ENCODE measurements around the gene AWAT1.
"Not testable (repeated sequence)": the region's sequence is repeated elsewhere in the genome, so short reads cannot be mapped to it uniquely, and the experiment has no call there.

AWAT1 gene

DNA sequence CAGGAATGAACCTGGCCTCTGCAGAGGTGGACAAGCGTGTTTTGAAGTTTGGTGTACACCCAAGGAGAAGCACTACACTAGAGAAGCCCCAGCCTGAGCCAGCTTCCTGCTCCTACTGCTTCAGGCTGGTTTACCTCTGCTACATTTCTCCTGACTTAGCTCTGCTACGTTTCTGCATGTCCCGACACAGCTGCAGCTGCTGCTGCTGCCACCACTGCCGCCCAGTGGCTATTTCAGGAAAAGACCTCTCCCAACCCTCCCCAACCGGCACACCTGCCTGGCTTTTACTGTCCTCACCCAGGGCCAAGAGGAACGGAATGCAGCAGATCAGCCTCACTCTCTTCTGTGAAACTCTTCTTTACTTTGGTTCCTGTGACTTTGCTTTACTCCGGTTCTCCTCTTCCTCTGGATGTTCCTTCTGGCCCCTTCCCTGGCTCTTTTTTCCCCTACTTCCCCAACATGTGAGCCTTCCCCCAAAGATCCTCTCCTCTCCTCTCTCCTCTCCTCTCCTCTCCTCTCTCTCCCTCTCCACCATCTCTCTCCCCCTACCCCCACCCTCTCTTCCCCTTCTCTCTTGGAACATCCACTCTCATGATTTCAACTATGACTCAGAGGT, 28.6 kb downstream of the AWAT1 start:
- DNase-seq = no peak

DNA sequence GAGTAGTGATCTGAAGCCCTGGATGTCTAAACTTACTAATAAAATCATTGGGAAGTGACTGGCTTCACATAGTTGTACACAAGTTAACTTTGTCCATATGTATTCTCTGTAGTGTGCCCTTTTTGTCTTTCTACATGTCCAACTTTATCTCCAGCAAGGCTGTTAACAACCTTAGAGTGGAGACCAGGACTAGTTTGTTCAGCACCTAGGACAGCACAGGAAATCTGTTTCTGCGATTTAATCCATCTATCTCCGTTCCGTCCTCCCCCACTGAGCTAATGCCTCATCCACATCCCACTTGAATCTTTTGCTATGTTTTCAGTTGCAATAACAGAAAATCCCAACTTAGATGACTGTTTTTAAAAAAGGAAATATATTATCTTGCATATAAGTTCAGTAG, 30.3 kb downstream of the AWAT1 start:
- DNase-seq = no peak

DNA sequence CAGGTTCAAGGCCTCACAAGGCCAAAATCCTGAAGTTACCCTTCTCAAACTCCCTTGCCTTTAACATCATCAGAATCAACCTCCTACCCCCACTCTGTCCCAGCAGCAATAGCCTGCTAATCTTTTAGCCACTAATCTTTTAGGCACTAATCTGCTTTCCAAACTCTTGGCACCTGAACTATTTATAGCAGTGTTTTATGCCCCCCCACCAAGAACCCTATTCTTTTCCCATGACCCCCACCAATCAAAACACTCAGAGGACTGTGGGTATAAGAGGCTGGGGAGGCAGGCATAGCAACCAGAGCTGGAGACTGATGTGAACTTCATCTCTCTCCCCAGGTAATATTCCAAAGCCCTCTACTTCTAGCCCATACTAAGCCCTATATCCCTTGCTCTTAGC, 33.6 kb downstream of the AWAT1 start, which contains the start of gene ARR3:
Gene ARR3 (plus strand): TSS at position 301 of the 400 bp plus-strand sequence. CDS start 1,052 bp downstream, outside the sequence.
- DNase-seq = no peak

- DNase-seq = not testable (repeated sequence)
Observed at GRCh38 chrX:70274029-70274428, 39.6 kb downstream of the AWAT1 start.

- DNase-seq = no peak
Observed at GRCh38 chrX:70279081-70279480, 44.6 kb downstream of the AWAT1 start.

DNA sequence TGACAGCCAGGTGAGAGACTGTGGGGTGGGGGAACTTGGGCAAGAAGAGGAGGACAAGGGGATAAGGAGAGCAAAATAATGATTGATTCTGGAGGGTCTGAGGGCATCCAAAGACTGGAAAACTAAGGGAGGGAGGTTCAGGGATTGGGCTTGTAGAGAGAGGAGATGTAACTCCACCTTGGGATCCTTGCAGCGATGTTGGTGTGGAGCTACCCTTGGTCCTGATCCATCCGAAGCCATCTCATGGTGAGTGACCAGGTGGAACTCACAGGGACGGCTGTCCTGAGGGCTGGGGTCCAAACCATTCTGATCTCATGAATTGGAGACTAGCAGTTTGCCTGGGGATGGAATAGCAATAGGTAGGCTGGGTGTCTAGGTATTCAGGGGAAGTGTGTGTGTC, 46.1 kb downstream of the AWAT1 start:
- no peak for DNase-seq

GRCh38 chrX:70281951-70282350, 47.5 kb downstream of the AWAT1 start, which contains the start of gene RAB41:
TSS of gene RAB41 (plus strand) at chrX:70282172. CDS start at chrX:70282218, 46 bp downstream.
- DNase-seq = no peak

DNA sequence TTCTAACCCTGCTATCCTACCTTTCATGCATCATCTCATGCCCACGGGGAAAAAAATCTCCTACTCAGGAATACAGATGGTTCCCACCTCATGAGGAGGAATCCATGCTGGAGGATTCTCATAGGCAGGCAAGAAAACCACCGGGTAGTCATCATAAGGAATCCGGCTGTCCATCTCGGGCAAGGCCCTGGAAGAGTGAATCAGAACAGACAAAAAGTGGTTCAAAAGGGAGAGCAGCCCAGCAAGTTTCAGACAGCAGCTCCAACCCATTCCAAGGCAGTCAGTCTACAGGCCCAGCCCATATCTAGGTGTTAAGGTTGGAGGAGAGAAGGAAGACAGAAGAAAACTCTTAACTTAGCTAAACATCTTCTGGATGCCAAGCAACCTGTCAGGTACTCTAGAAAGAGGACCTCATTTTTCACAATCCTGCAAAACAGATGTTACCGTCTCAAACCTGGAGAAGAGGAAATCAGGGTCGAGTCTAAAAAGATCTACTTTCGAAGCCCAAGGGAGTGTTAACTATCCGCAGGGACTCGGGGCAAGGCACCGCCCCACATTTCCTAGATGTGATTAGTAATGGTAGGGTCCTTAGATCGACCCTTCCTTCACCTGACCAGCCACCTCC, 54.8 kb downstream of the AWAT1 start:
- no peak for DNase-seq

Measured in activated gamma-delta T cell treated with Interleukin-2 at 50 U/mL for 16 hours (primary cell).